Lung (tissue), 12 donors: ENCODE measurements around the gene PRKAR1B. TPM values are rescaled to one million over a fixed set of nuclear protein-coding genes. Genes with fewer than 3 reads are reported as not detected.

Source experiments
- ATAC-seq: fragments of 200-7000 bp; cut with Tn5 transposase; one replicate; pipeline ENCODE4 v1.9.1; 2020; ENCODE audit warnings: moderate number of reproducible peaks; ENCODE audit not compliant: insufficient read depth, low FRiP score
- DNase-seq, 3 donors: peaks; one replicate each; pipeline ENCODE4 v3.0.0-alpha.2; 2013 to 2017
- H3K27ac ChIP-seq, 2 donors: one replicate each; pipeline ENCODE4 v1.5.1; 2013; ENCODE audit warnings: mild to moderate bottlenecking in 2 of 2, moderate library complexity in 2 of 2, control low read depth in 1 of 2, inconsistent platforms in 1 of 2, low read depth in 1 of 2, low read length in 1 of 2
- H3K27me3 ChIP-seq, 3 donors: one replicate each; pipeline ENCODE4 v1.5.1; 2013; ENCODE audit warnings: low read length in 2 of 3; ENCODE audit not compliant: control insufficient read depth in 3 of 3, insufficient read depth in 3 of 3
- H3K36me3 ChIP-seq, 4 donors: one replicate each; pipeline ENCODE4 v1.5.1; 2013; ENCODE audit warnings: low read length in 4 of 4, mild to moderate bottlenecking in 1 of 4, moderate library complexity in 1 of 4; ENCODE audit not compliant: control insufficient read depth in 4 of 4, insufficient read depth in 4 of 4
- H3K4me1 ChIP-seq, 5 donors: one replicate each; pipeline ENCODE4 v1.5.1; 2013; ENCODE audit warnings: low read length in 5 of 5, mild to moderate bottlenecking in 2 of 5, moderate library complexity in 1 of 5; ENCODE audit not compliant: control insufficient read depth in 5 of 5, insufficient read depth in 5 of 5
- H3K4me3 ChIP-seq: one replicate; pipeline ENCODE4 v1.5.1; 2013; ENCODE audit warnings: mild to moderate bottlenecking, control low read depth, moderate library complexity
- H3K9ac ChIP-seq, 2 donors: one replicate each; pipeline ENCODE4 v1.5.1; 2013; ENCODE audit warnings: low read length in 2 of 2, control low read depth in 1 of 2; ENCODE audit not compliant: insufficient read depth in 1 of 2
- H3K9me3 ChIP-seq, 4 donors: one replicate each; pipeline ENCODE4 v1.5.1; 2013; ENCODE audit warnings: low read length in 3 of 4, mild to moderate bottlenecking in 1 of 4, moderate library complexity in 1 of 4; ENCODE audit not compliant: control insufficient read depth in 4 of 4, insufficient read depth in 3 of 4
- WGBS, 2 donors: extraction: QIAGEN DNeasy Blood & Tissue Kit; methylation state at CpG; one replicate each; pipeline ENCODE4 v1.1.7; 2013; 5-methylcytosine and 5-hydroxymethylcytosine counted together
- polyA plus RNA-seq, 2 donors: library from polyadenylated mRNA; stranded (reverse); fragments of 200-250 nt; gene quantifications; one replicate each; pipeline ENCODE4 v1.2.1, GENCODE V29; 2013
- total RNA-seq, 2 donors: library from RNA; depleted of rRNA in 1 of 2; stranded (reverse); fragments of >200 nt in 1 of 2; gene quantifications; one replicate each; pipeline ENCODE4 v1.2.1, GENCODE V29; 2014 to 2021
- TF ChIP-seq, protein P1 (sequence below): IDR thresholded peaks from 2 replicates; pipeline ENCODE4 v1.5.1; 2012; ENCODE audit warnings: mild to moderate bottlenecking; ENCODE audit errors: control extremely low read depth, extremely low read depth
- donor health status: control.
- donor health status: control.
- donor health status: Bipolar disorder and iron deficiency.
- donor health status: healthy.
- donor health status: DM: yes; HTN: yes; CAD: no.

The PRKAR1B gene
- total and polyA plus RNA-seq, 4 donors, result 11.3 to 32.0 (median 16.3) TPM

GRCh38 chr7:577278-577665 lies 149.8 kb downstream of the PRKAR1B start:
- Histone ChIP-seq H3K9ac (no peak overlapping the region), H3K36me3 (peaks cover 0 to 9% (median 4%) of the 10 kb centered on the region in 4 donors), H3K27ac (no peak overlapping the region), H3K4me1 (no peaks in the 10 kb centered on the region), H3K27me3 (no peaks in the 10 kb centered on the region), H3K9me3 (no peaks in the 10 kb centered on the region), H3K4me3 (no peak overlapping the region)
- DNase-seq (no peak), ATAC-seq (no peak)
- TF ChIP-seq, protein P1, sequence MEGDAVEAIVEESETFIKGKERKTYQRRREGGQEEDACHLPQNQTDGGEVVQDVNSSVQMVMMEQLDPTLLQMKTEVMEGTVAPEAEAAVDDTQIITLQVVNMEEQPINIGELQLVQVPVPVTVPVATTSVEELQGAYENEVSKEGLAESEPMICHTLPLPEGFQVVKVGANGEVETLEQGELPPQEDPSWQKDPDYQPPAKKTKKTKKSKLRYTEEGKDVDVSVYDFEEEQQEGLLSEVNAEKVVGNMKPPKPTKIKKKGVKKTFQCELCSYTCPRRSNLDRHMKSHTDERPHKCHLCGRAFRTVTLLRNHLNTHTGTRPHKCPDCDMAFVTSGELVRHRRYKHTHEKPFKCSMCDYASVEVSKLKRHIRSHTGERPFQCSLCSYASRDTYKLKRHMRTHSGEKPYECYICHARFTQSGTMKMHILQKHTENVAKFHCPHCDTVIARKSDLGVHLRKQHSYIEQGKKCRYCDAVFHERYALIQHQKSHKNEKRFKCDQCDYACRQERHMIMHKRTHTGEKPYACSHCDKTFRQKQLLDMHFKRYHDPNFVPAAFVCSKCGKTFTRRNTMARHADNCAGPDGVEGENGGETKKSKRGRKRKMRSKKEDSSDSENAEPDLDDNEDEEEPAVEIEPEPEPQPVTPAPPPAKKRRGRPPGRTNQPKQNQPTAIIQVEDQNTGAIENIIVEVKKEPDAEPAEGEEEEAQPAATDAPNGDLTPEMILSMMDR, result no peak
- 97 to 98% methylated on average over 22 of the region's 22 CpGs for WGBS, 2 donors

DNA sequence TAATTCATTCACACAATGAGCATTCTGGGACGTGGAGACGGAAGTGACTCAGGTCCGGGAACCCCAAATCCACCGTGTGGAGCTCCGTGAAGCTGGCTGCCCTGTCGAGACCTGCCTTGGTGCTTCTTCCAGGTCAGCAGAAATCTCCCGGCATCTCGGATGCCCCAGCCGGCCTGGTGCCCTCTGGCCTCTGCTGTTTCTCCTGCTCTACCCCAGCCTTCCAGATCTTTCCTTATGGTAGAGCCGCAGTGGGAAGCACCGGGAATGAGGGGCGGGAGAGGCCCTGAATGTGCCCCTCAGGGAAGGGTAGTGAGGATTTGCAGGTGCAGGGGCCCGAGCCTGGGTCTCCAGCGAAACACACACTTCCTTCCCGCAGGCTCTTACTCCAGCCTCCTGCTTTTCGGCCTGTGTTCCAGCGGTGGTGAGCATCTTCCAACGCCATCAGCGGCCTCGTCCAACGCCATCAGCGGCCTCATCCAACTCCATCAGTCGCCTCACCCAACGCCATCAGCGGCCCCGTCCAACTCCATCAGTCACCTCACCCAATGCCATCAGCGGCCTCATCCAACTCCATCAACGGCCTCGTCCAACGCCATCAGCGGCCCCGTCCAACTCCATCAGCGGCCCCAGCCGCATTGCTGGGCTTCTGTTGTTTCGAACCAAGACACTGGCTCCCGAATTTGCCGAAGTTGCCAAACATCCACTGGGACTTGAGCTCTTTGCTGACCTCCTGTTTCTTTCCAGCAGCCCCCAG lies 150.4 kb downstream of the PRKAR1B start:
- H3K27me3 ChIP-seq, result no peaks in the 10 kb centered on the region
- H3K4me3 ChIP-seq, result no peak overlapping the region
- no peak overlapping the region for H3K27ac ChIP-seq
- H3K9ac ChIP-seq, result no peak overlapping the region
- 94 to 95% methylated on average over 37 of the region's 37 CpGs for WGBS, 2 donors
- H3K36me3 ChIP-seq, result peaks cover 0 to 9% (median 3%) of the 10 kb centered on the region in 4 donors
- no peaks in the 10 kb centered on the region for H3K9me3 ChIP-seq
- H3K4me1 ChIP-seq, result no peaks in the 10 kb centered on the region
- ATAC-seq, result no peak
- TF ChIP-seq, protein P1, result no peak
- DNase-seq, result no peak

DNA sequence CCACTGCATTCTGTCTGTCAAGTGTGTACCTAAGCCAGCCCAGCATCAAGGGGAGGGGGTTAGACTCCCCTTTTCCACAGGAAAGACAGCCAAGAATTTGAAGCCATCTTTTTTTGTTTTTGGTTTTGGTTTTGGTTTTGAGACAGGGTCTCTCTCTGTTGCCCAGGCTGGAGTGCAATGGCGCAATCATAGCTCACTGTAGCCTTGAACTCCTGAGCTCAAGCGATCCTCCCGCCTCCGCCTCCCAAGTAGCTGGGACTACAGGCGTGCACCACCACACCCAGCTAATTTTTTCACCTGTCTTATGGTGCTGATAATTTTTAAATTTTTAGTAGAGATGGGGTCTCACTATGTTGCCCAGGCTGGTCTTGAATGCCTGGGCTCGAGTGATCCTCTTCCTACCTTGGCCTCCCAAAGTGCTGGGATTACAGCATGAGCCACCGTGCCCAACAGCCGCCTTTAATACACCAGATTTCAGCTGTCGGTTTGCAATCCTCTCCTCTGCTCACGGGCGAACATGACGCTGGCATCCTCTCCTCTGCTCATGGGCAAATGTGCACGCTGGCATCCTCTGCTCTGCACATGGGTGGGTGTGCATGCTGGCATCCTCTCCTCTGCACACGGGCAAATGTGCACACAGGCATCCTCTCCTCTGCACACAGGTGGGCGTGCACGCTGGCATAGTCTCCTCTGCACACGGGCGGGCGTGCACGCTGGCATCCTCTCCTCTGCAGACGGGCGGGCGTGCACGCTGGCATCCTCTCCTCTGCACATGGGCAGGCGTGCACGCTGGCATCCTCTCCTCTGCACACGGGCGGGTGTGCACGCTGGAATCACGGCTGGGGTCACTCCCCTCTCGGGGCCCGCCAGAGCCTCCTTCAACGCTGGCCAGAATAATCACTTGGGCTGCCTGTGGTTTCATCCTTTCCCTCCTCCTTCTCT lies 151.4 kb downstream of the PRKAR1B start:
- H3K9me3 ChIP-seq, result no peaks in the 10 kb centered on the region
- no peak overlapping the region for H3K4me3 ChIP-seq
- TF ChIP-seq, protein P1, result no peak
- no peak for DNase-seq
- no peak overlapping the region for H3K27ac ChIP-seq
- WGBS, 2 donors, result 92 to 95% methylated on average over 33 of the region's 33 CpGs
- peaks cover 0 to 9% (median 3%) of the 10 kb centered on the region in 4 donors for H3K36me3 ChIP-seq
- ATAC-seq, result no peak
- no peaks in the 10 kb centered on the region for H3K27me3 ChIP-seq
- no peak overlapping the region for H3K9ac ChIP-seq
- H3K4me1 ChIP-seq, result no peaks in the 10 kb centered on the region
